H4 (cell line): ENCODE measurements around the gene MCF2L2. TPM values are rescaled to one million over a fixed set of nuclear protein-coding genes. Genes with fewer than 3 reads are reported as not detected.

Source experiments
- DNase-seq: peaks from one replicate; pipeline ENCODE4 v3.0.0-alpha.2; 2015; ENCODE audit warnings: low spot score
- total RNA-seq: library from RNA; depleted of rRNA; stranded (reverse); fragments of >200 nt; shearing (Covaris generic); gene quantifications from 2 replicates; pipeline ENCODE4 v1.2.3, GENCODE V29; 2014

Gene MCF2L2
- total RNA-seq, 1 experiment from 2014 or later: 0.64 TPM

GRCh38 chr3:183369627-183370026 is 58.8 kb downstream of the MCF2L2 start:
- no peak for DNase-seq

DNA sequence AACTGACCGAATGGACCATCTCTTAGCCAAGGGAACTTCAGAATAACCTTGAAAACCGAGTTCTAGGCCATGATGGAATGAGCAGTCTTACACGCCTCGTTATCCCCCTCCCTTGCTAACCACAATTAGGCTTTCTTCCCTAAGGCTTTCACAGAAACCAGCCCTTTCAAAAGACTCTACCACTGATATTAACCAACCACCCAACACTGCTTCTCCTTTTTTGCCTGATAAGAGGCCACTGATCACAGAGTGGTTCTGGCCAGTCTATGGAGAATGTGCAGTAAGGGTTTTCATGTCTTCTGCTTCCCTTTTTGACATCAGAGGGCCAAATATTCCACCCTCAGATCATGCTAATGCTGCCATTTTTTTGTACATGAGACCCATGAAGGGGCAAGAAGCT is 59.3 kb downstream of the MCF2L2 start:
- no peak for DNase-seq

- no peak for DNase-seq
Observed at GRCh38 chr3:183360971-183361624, 67.3 kb downstream of the MCF2L2 start.

DNA sequence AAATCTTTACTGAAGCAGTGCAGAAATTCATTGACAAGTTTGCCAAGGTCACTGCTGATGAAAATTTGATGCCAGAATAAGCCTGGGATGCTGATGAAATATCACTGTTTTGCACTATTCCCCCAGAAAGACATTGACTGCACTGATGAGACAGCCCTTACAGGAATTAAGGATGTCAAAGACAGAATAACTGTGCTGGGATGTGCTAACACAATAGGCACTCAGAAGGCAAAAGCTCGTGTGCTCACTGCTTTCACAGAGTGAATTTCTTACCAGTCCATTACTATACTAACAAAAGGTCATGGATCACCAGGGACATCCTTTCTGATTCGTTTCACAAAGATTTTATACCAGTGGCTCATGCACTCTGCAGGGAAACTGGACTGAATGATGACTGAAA is 69.4 kb downstream of the MCF2L2 start:
- DNase-seq: no peak

GRCh38 chr3:183357564-183358079 is 70.8 kb downstream of the MCF2L2 start:
- DNase-seq: no peak

- no peak for DNase-seq
Observed at GRCh38 chr3:183356920-183357319, 71.5 kb downstream of the MCF2L2 start.

GRCh38 chr3:183354874-183355273 is 73.5 kb downstream of the MCF2L2 start:
- DNase-seq: no peak

DNA sequence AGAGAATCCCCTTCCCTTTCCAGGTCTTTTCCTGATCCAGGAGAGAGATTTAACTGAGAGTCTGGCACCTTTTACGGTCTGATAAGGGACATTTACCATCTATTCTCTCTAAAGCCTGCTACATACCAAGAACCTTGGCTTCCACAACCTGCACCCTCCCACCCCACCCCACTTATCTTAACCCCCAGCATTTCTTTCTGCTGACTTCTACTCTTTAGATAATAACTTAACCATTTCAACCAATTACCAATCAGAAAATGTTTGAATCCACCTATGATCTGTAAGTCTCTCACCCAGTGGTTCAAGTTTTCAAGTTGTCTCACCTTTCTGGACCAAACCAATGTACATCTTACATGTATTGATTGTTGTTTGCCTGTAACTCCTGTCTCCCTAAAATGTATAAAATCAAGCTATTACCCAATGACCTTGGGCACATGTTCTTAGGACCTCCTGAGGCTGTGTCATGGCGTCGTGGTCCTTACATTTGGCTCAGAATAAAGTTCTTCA is 74.0 kb downstream of the MCF2L2 start:
- no peak for DNase-seq

DNA sequence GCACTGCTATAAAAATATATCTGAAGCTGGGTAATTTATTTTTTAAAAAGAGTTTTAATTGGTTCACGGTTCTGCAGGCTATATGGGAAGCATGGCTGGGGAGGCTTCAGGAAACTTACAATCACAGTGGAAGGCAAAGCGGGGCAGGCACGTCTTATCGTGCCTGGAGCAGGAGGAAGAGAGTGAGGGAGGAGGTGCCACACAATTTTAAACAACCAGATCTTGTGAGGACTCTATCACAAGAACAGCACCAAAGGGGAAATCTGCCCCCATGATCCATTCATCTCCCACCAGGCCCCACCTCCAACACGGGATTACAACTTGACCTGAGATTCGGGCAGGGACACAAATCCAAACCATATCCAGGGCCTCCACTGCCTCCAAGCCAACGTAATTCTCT is 75.0 kb downstream of the MCF2L2 start:
- no peak for DNase-seq

DNA sequence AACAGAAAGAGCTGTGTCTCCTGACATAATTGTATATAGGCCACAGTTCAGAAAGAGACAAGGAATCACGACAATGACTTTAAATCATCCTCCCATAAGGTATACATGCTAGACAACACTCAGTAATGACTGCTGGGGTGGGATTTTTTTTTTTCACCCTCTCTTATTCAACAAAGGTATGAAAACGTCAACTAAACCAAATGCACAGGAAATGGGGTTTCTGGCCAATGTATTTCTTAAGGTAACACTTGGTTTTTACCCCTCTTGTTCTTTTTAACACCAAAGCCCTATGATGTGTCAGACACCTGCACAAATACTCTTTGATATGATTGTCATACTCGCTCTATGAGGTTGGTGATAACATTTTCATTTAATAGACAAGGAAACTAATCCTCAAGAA is 78.3 kb downstream of the MCF2L2 start:
- no peak for DNase-seq

DNA sequence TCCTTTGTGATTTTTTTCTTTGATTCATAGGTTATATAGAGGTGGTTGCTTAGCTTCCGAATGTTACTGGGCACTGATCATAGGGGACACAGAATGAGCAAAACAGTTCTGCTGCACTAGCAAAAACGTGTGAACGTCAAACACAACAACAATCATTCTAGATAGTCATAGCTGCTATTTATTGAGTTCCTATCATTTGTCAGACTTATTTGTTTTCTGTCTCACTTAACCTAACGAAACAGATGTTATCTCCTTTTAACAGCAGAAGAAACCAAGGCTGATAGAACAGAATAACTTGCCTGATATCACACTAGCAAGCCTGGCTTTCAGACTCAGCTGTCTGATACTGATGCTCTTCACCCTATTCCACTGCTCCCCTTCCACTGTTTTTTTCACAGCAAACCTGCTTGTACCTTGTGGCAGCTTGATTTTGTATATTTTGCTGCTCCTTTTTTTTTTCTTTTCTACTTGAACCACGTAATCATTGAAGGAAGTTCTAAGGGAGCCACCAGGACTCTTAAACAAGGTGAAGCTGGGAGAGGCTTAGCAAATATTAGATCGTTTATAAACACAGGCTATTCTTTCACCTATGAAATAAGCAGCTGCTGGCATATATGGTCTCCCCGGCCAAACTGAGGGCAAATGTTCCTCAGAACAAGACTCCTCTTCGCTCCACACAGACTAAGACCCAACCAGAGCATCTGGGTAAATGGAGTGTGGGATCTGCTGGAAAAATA is 78.8 kb downstream of the MCF2L2 start:
- no peak for DNase-seq

- DNase-seq: no peak
Observed at GRCh38 chr3:183342824-183343223, 85.6 kb downstream of the MCF2L2 start.

- DNase-seq: no peak
Observed at GRCh38 chr3:183341545-183342288, 86.7 kb downstream of the MCF2L2 start.

- no peak for DNase-seq
Observed at GRCh38 chr3:183340222-183340621, 88.2 kb downstream of the MCF2L2 start.

DNA sequence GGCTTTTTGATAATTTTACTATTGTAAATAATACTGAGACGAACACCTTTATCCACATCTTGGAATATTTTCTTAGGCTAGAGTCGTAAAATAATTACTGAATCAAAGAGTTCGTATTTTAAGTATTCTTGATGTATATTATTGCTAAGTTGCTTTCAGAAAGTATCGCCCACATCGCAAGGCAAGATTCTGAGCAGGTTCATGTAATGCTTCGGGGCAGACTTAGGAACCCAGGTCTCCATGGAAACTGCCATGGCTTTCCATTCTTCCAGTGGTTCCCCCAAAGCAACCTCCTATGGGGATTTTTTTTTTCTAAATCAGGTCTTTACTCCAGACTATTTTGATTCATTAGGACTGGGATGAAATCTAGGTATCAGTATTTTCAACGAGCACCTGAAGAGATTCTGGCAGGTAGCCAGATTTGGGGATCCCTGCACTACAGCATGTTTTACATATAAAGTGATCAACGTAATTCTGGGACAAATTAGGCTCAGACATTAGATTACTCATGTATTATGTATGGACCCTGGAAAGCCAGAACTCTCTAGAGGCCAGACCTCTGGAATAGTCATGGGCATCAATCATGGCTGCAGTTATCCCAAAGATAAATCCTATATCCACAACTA is 88.8 kb downstream of the MCF2L2 start:
- no peak for DNase-seq

- no peak for DNase-seq
Observed at GRCh38 chr3:183338520-183338919, 89.9 kb downstream of the MCF2L2 start.

GRCh38 chr3:183332487-183332886 is 95.9 kb downstream of the MCF2L2 start:
- no peak for DNase-seq

DNA sequence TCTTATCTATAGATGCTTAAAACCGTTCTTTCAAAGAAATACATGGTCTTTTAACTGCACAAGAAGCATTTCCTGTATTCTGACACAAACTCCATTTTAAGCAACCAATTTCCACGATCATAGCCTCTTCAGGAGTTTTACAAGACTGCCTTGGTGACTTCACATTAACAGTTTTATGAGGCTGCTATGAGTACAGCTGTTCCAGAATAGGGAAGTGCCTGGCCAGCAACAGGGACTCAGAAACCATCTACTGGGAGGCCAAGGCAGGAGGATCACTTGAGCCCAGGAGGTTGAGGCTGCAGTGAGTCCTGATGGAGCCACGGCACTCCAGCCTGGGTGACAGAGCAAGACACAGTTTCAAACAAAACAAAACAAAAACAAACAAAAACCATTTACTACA is 96.9 kb downstream of the MCF2L2 start:
- DNase-seq: no peak

- no peak for DNase-seq
Observed at GRCh38 chr3:183330881-183331280, 97.5 kb downstream of the MCF2L2 start.

DNA sequence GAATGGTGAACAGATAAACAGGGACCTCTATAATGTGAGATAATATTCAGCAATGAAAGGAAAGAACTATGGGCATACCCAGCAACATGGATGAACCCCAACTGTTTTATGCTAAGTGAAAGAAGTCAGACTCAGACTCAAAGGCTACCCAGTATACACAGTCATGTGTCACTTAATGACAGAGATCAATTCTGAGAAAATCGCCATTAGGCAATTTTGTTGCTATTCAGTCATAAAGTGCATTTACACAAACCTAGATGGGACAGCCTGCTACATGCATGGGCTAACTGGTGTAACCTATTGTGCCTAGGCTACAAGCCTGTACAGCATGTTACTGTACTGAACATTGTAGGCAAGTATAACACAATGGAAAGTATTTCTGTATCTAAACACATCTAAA is 98.9 kb downstream of the MCF2L2 start:
- no peak for DNase-seq

DNA sequence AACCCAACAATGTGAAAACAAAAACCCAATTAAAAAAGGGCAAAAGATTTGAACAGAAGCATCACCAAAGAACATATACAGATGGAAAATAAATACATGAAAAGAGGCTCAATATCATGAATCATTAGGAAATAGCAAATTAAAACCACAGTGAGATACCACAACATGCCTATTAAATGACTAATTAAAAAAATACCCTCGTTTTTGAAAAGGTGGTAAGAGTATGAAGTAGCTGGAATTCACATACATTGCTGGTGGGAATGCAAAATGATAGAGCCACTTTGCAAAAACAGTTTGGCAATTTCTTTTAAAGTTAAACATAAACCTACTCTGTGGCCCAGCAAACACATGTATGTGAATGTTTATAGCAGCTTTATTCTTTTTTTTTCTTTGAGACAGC is 99.6 kb downstream of the MCF2L2 start:
- no peak for DNase-seq

GRCh38 chr3:183328164-183328563 is 100.3 kb downstream of the MCF2L2 start:
- DNase-seq: no peak
